ENCODE data around the gene TPSAB1. TPM values are rescaled to one million over a fixed set of nuclear protein-coding genes. Genes with fewer than 3 reads are reported as not detected.
"Not testable (repeated sequence)": the region's sequence is repeated elsewhere in the genome, so short reads cannot be mapped to it uniquely, and the experiment has no call there.

TPSAB1 gene
- polyA plus RNA-seq, 4 donors, result not detected

DNA sequence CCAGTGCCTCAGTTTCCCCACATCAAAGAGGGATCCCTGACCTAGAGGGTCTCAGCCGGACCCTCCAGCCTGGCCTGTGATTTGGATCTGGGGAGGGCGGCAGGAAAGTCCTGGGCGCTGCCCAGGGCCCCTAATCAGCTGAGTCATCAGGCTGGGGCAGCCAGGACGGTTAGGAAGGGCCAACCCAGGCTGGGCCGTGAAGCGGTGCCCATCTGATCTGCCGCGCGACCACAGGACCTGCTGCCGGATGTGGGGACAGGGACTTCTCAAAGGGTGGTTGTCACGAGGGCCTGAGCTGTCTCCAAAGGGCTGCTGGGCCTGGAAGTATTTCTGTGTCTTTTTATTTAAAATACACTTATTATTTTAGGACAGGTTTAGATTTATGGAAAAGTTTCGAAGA lies 4.4 kb downstream of the TPSAB1 start:
- no peak for DNase-seq (ENCODE audit: low read depth in 4 of 4, low spot score in 2 of 4)

GRCh38 chr16:1245452-1246020 lies 5.0 kb downstream of the TPSAB1 start:
- no peak for DNase-seq (ENCODE audit: low read depth in 4 of 4, low spot score in 2 of 4)

DNA sequence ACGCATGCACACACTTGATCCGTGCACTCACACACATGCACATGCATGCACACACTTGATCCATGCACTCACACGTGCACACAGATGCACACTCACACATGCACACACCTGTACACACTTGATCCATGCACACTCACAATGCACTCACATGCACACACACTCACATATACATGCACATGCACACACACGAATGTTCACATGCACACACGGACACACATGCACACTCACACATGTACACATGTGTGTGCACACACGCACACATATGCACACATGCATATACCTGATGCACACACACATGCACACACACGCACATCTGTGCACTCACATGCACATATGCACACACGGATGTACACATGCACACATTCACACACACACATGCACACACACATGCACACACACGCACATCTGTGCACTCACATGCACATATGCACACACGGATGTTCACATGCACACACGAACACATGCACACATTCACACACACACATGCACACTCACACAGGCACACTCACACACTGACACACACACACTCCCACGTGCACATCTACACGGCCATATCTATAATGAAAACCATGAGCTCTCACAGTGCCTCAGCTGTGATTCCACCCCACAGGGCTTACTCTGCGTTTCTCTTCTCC lies 7.5 kb downstream of the TPSAB1 start:
- not testable (repeated sequence) for DNase-seq (ENCODE audit: low read depth in 4 of 4, low spot score in 2 of 4)

DNA sequence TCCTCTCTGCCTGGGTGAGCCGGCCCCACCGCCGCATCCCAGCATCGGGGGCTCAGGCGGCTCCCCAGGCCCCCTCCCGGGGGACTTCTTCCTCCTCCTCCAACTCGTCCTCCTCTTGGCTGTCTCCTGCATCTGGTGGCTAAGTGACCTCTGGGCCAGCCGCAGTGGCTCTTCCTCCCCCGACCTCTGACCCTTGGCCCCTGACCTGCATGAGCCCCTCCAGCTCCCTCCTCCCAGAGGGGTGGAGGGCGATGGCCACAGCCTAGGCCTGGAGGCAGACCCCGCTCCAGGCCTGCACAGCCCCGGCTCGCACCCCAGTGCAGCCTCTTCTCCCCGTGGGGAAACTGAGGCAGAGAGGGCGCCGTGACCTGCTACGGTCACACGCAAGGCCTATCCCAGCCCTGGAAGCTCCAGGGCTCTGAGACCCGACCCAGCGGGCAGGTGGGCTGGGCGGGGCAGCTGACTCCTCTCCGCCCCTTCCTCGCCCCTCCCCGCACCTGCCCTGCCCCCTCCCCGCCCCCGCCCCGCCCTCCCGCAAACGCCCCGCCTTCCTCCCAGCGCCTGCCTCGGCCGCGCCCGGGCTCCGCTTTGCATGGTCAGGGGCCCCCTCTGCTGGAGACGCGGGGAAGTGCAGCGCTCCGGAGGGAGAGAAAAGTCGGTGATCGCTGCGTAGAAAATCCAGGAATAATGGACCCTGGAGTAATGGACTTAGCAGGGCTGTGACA lies 8.7 kb downstream of the TPSAB1 start:
- not testable (repeated sequence) for DNase-seq (ENCODE audit: low read depth in 4 of 4, low spot score in 2 of 4)

DNA sequence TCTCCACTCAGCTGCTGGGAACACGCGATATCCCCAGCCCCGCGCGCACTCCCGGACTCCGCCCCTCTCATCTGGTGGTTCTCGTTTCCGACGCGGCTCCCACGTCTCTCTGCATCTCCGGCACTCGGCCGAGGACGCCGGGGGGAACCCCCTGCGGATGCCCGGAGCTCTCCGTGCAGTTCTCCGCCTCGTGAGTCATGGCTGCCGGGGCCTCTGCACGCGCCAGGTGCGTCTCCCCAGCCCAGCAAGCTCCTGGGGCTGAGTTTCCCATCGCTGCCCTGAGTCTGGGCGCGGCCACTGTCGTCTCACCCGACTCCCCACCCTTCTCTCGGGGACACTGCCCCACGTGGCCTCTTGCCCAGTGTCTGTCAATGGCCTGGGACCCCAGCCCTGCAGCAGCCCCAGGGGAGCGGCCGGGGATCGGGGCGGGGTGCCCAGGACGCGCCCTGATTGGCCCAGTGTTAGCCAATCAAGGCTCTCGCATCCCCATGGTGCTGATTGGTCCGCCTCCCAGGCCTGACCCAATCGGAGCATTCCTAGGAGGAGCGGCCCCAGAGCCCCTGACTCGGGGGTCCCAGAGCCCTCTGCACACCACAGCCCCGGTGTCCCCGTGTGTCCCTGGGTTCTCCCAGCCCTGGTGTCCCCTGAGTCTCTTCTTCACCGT lies 13.3 kb downstream of the TPSAB1 start:
- not testable (repeated sequence) for DNase-seq (ENCODE audit: low read depth in 4 of 4, low spot score in 2 of 4)

DNA sequence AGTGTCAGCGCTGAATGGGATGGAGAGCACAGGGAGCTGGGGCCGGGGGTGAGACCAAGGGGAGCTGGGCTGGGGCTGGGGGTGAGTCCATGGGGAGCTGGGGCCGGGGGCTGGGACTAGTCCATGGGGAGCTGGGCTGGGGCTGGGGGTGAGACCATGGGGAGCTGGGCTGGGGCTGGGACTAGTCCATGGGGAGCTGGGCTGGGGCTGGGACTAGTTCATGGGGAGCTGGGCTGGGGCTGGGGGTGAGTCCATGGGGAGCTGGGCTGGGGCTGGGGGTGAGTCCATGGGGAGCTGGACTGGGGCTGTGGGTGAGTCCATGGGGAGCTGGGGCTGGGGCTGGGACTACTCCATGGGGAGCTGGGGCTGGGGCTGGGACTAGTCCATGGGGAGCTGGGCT lies 14.3 kb downstream of the TPSAB1 start:
- not testable (repeated sequence) for DNase-seq (ENCODE audit: low read depth in 4 of 4, low spot score in 2 of 4)

DNA sequence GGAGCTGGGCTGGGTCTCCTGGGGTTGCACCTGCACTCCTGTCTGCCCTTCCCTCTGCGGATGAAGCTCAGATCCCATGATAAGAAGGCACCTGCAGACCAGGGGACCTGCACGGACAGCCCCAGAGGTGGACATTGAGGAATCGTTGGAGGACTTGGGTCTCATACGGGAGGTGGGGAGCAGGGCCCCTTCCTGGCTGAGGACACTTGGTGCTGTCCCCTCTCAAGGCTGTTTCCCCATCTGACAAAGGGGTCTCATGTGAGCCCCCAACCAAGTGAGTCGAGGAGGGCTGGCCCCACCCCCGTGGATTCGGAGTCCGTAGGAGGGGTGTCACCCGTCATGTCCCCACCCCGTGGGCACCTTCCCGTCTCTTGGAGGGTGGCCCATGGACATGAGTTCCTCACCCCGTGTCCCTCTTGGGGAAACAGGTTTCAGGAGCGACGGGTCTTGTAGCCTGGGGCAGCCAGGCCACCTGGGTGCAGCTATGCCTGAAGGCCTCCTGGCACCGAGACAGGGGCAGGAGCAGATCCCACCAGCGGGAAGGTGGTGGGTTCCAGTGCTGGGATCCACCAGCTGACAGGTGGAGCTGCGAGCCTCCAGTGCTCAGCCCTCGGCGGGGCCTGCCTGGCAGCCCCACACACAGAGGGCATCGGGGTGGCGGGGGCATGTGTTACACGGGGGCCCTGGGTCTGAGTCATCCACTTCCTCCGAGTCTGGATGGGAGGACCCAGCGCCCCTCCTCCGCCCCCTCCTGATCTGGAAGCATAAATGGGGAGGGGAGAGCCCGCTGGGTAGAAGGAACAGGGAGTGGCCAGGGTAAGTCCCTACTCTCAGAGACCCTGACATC lies 15.0 kb downstream of the TPSAB1 start, which contains the start of gene TPSD1:
Gene TPSD1, plus strand, starts transcription at position 794 of the 847 bp plus-strand sequence. CDS start 212 bp downstream, outside the sequence.
- not testable (repeated sequence) for DNase-seq (ENCODE audit: low read depth in 4 of 4, low spot score in 2 of 4)

DNA sequence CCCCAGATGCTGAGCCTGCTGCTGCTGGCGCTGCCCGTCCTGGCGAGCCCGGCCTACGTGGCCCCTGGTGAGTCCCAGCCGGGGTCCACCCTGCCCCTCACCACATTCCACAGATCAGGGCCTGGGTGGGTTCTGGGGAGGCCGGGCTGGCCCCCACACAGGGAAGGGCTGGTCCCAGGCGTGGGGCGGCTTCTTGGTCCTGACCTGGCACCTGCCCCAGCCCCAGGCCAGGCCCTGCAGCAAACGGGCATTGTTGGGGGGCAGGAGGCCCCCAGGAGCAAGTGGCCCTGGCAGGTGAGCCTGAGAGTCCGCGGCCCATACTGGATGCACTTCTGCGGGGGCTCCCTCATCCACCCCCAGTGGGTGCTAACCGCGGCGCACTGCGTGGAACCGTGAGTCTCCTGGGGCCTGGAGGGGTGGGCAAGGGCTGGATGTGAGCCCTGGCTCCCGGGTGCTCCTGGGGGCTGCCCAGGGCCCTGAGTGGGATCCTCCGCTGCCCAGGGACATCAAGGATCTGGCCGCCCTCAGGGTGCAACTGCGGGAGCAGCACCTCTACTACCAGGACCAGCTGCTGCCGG lies 15.9 kb downstream of the TPSAB1 start:
- DNase-seq (ENCODE audit: low read depth in 4 of 4, low spot score in 2 of 4), result not testable (repeated sequence)

- no peak for DNase-seq (ENCODE audit: low read depth in 4 of 4, low spot score in 2 of 4)
These were observed 16.4 kb downstream of the TPSAB1 start for GRCh38 chr16:1256874-1257322.

- DNase-seq (ENCODE audit: low read depth in 4 of 4, low spot score in 2 of 4), result no peak
These were observed 17.2 kb downstream of the TPSAB1 start for GRCh38 chr16:1257561-1258224.

GRCh38 chr16:1258225-1258600 lies 17.7 kb downstream of the TPSAB1 start:
- DNase-seq (ENCODE audit: low read depth in 4 of 4, low spot score in 2 of 4), result no peak

GRCh38 chr16:1258906-1259759 lies 18.6 kb downstream of the TPSAB1 start:
- DNase-seq (ENCODE audit: low read depth in 4 of 4, low spot score in 2 of 4), result no peak

- DNase-seq (ENCODE audit: low read depth in 4 of 4, low spot score in 2 of 4), result no peak
These were observed 19.2 kb downstream of the TPSAB1 start for GRCh38 chr16:1259760-1260068.

- DNase-seq (ENCODE audit: low read depth in 4 of 4, low spot score in 2 of 4), result no peak
These were observed 19.7 kb downstream of the TPSAB1 start for GRCh38 chr16:1260101-1260680.

DNA sequence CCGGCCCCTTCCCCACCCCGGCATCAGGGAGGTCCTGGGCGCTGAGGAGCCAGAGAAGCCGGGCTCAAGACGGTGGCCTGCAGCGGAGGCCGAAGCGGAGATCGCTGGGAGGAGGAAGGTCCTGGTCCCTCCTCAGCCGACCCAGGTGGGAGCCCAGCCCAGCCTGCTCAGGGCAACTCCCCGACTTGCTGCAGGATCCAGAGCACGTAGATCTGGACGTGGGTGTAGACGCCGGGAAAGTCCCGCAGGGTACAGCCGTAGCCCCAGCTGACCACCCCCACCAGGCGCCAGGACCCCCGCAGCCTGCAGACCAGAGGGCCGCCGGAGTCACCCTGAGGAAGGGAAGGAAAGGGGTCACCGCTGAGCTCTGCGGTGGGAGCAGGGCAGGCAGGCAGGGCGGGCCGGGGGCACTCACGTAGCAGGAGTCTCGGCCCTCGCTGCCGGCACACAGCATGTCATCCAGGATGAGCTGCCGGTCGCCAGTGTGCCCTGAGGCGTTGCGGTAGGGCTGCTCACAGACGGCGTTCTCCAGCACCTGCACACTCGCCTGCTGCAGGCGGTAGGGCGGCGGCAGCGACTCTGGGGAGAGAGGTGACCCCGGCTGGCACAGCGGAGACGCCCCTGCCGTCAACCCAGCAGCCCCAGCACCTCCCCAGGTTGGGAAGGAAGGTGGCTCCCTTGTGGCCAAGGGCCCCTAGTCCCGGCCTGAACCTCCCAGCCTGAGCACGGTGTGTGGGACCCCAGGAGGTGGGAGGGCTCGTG lies 20.8 kb downstream of the TPSAB1 start:
- DNase-seq (ENCODE audit: low read depth in 4 of 4, low spot score in 2 of 4), result no peak

GRCh38 chr16:1262210-1262845 lies 21.8 kb downstream of the TPSAB1 start:
- DNase-seq (ENCODE audit: low read depth in 4 of 4, low spot score in 2 of 4), result no peak

- no peak for DNase-seq (ENCODE audit: low read depth in 4 of 4, low spot score in 2 of 4)
These were observed 22.3 kb downstream of the TPSAB1 start for GRCh38 chr16:1262846-1263221.
